Right renal pelvis (tissue), 4 donors: ENCODE measurements around the gene IL20RA. TPM values are rescaled to one million over a fixed set of nuclear protein-coding genes. Genes with fewer than 3 reads are reported as not detected.
"Not testable (repeated sequence)": the region's sequence is repeated elsewhere in the genome, so short reads cannot be mapped to it uniquely, and the experiment has no call there.

Source experiments
- DNase-seq, 4 donors: peaks; one replicate each; pipeline ENCODE4 v3.0.0-alpha.2; 2013; ENCODE audit warnings: low read depth in 4 of 4, low spot score in 3 of 4, missing footprints in 1 of 4
- polyA plus RNA-seq, 4 donors: library from polyadenylated mRNA; unstranded; fragments of 120-200 nt; gene quantifications; one replicate each; pipeline ENCODE4 v1.2.1, GENCODE V29; 2013; ENCODE audit not compliant: insufficient read length in 4 of 4

IL20RA gene
- polyA plus RNA-seq, 4 donors, result 0.98 to 1.5 (median 1.4) TPM

DNA sequence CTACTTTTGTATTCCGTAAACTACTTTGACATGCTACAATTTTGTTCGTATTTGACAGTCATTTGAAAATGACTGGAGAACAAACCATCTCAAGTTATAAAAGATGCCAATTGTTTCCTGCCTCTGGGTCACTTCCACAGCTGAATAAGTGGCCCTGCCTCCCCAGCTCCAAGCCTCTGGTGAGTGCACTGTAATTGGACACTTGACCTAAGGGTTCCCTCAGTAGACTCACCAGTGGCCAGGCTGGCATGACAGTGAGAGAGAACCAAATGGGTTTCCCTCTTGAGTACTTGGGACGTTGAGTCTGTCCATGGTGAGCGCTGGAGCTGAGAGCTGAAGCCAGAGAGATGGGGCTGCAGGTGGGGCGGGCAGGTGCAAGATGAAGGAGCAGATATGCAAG lies 65.6 kb downstream of the IL20RA start:
- DNase-seq, result no peak

- no peak for DNase-seq
Observed at GRCh38 chr6:136977075-136977474, 67.7 kb downstream of the IL20RA start.

DNA sequence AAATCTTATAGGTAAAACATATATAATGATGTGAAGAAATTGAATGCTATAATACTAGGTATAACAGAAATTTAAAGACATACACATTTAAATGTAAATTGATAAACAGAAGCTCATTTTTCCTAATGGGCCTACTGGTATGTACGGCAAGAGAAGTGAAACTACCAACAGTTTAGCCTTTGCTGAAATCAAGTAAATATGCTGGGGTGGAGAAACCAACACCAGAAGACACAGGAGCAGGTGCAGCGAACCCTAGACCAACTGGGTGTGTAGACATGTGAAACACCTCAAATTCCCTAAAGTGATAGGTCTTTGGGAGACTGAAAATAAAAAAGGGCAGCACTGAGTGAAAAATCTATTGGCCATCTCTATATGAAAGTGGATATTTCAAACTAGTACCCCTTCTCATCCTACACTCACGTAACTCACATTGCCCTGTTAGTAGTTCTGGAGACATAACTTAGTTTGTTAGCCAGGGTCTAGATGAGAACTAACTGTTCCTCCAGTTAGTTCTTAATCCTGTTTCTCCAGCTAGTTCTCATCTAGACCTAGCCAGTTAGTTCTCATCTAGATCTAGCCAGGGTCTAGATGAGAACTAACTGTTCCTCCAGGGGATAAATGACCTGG lies 69.6 kb downstream of the IL20RA start:
- DNase-seq, result no peak

DNA sequence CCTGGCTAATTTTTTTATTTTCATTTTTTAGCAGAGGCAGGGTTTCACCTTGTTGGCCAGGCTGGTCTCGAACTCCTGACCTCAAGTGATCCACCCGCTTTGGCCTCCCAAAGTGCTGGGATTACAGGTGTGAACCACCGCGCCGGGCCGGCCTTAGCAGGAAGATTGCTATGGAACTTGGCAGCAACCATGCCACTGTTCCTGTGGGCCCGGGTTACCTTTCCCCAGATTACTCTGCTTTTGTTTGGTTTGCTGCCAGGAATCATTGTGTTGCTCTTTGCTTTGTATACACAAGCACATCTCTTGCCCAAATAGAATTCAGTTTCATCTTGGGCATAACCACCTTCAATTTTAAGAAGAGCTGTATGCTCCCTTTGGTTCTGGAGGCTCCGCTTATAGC lies 71.0 kb downstream of the IL20RA start:
- DNase-seq, result not testable (repeated sequence)

DNA sequence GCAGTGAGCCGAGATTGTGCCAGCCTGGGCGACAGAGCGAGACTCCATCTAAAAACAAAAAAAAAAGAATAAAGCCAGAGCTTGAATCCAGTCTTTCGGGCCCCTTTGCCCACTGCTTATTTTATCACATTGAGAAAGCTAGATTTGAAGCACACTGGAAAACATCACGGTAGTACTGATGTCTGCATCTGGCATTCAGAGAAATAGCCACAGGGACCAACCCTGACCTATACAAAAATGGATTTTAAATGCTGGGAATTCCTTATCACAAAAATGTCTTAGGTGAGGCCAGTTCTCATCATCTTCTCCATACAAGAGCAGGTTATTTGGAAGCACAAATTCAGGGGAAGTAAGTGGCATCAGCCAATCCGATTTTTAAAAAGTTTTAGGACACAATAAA lies 73.2 kb downstream of the IL20RA start:
- no peak for DNase-seq

GRCh38 chr6:136969930-136970329 lies 74.8 kb downstream of the IL20RA start:
- DNase-seq, result no peak

- no peak for DNase-seq
Observed at GRCh38 chr6:136969433-136969832, 75.3 kb downstream of the IL20RA start.

DNA sequence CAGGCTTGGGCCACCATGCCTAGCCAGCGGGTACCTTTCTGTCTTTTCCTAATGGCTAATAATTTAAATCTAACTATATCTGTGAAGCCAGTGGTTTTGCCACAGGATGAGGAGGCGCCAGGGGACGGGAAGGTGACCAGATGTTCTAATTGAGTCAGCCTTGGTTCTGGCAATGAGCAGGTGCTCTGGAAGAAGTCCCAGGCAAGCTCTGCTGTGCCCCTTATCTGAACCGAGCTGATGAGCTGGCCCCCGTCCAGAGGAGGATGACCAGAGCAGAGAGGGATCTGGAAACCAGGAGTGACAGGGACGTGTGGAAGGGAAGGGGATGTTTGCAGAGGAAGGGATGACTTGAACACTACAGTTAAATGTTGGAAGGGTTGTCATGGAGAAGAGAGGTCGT lies 75.9 kb downstream of the IL20RA start:
- DNase-seq, result no peak

DNA sequence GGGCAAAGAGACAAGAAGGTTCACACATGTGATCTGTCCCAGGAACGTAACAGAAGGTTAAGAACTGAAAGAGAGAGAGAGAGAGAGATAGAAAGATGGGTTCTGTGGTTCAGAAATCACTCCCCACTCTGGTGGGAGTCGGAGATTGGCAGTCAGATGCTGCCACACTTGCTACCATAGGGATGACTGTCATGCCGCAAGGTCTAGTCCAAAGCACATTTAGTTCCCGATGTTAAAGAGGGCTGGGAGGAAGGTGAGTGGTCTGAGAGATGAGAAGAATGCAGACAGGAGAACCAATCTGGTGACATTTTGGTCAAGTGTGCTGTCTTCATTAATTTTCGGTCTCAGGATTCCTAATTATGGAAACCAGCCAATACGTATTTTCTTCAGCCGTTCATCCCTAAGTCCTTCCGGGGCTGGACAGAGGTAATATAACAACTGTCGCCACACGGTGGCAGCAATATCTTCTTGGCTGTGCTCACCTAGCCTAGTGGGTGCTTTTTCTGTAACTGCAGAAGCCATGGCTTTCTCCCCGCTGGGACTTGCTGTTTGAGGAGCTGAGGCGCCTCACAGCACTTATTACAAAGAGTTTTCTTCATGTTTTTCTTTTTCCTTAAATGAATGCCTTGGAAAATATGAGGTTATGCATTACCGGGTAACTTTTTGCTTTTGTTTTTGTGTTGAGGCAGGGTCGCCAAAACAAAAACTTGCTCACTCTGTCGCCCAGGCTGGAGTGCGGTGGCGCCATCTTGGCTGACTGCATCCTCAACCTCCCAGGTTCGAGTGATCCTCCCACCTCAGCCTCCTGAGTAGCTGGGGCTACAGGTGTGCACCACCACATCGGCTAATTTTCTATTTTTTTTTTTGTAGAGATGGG lies 76.7 kb downstream of the IL20RA start:
- peak in 1 of 4 donors; percentile 29 for DNase-seq

GRCh38 chr6:136964398-136964797 lies 80.4 kb downstream of the IL20RA start:
- no peak for DNase-seq

GRCh38 chr6:136963259-136963658 lies 81.5 kb downstream of the IL20RA start:
- DNase-seq, result no peak

GRCh38 chr6:136962661-136963060 lies 82.1 kb downstream of the IL20RA start:
- DNase-seq, result no peak

DNA sequence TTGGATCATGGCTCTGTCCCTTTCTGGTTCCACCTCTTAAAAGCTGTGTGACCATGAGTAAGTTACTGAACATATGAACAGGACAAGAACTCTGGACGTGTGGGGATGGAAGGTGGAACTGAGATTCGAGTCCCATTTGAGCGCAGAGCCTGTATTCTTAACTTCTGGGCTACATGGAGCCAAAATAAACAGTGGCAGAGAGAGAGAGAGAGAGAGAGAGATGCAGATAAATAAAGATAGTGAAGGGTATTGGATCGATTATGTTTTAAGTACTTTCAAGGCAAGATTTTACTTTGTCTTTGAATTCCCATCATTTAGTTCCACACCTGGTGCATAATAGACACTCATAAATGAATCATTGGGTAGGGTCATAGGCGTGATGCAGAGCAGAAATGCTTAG lies 82.9 kb downstream of the IL20RA start:
- DNase-seq, result no peak

DNA sequence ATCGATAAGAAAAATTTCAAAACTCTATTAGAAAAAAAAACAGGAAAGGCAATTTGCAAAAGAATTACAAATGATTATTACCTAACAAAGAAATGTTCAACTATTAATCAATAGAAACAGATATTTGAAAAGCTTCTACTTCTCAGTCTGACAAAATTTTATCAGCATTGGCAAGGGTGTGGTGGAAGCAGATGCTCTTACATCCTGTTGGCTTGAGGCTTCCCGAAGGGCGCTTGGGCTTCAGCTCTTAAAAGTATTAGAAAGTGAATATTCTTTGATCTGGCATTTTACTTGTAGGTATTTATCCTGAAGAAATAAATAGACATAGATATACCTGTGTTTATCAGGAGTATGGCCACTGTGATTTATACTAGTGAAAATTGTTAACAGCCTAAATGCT lies 84.0 kb downstream of the IL20RA start:
- no peak for DNase-seq

DNA sequence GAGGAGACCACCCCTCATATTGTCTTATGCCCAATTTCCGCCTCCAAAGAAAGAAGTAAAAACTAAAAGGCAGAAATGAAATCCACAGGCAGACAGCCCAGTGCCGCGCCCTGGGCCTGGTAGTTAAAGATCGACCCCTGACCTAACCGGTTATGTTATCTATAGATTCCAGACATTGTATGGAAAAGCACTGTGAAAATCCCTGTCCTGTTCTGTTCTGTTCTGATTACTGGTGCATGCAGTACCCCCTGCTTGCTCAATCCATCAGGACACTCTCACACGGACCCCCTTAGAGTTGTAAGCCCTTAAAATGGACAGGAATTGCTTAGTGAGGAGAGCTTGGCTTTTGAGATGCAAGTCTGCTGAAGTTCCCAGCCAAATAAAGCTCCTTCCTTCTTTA lies 84.8 kb downstream of the IL20RA start:
- not testable (repeated sequence) for DNase-seq

GRCh38 chr6:136959471-136959891 lies 85.3 kb downstream of the IL20RA start:
- no peak for DNase-seq

GRCh38 chr6:136958168-136958567 lies 86.6 kb downstream of the IL20RA start:
- DNase-seq, result no peak

DNA sequence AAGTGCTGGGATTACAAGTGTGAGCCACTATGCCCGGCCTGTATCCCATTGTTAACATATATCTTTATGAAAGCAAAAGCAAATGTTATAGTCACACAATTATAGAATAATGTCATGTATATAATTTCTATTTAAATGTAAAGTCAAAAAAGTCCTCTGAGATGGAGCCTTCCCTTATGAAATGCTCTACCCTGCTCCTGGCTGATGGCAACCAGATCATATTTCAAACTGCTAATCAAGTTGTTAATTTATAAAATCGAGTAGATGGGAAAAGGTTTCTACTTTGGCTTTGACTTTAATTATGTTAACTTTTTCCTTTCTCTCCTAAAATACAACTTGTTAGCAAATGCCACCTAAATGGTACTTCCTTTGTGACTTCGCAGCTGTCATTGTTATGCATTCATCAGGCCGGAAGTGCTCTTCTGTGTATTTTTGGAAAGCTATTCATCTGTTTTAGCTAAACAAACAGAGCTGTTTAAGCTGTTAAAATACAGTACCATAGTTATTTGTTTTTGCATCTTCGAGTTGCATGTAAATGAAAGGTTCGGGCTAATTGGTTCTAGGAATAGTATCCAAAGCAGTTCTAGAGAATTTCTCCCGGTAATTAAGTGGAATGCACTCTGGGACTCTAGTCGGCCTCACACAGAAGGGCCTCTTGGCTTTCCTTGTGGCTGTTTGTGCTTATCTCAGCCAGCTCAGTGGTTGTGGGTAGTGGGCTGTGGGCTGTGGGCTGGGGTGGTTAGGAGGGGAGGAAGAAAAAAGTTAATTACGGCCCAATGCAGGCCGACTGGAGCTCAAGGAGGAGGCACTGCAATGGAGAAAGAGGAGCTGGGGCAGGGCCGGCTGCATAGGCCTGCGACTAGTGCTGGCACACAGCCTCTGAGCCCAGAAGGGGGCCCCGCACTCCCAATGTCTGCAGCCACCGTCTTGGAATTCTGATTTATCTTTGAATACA lies 87.9 kb downstream of the IL20RA start:
- DNase-seq, result no peak

- DNase-seq, result no peak
Observed at GRCh38 chr6:136955123-136955522, 89.6 kb downstream of the IL20RA start.

DNA sequence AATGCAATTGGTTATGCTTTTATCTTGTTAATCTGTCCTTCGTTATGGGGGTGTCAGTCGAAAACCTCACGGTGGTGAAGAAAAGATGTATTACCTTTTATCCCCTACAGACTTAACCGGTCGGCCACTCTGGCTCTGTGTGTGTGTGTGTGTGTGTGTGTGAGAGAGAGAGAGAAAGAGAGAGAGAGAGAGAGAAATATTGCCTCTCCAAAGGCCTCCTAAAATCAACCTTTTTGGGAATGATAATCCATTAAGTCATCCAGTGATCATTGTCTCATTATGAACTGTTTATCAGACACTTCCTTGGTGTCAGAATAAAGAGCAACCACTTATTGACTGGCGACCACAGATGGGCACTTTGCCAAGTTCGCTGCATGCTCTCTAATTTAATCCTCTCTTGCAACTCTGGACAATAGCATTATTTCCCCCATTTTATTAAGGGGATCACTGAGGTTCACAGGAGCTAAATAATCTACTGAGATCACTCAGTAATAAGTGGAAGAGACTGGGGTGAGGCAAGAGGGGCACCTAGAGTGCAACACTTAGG lies 92.0 kb downstream of the IL20RA start:
- no peak for DNase-seq
